NCI-H1092 (cell line): Measurements from ENCODE around the gene PRSS8.
A peak's percentile ranks its signal among the peaks of the same experiment; 100 is the strongest.
"Not testable (repeated sequence)": the region's sequence is repeated elsewhere in the genome, so short reads cannot be mapped to it uniquely, and the experiment has no call there.

ENCODE experiments used
- DNase-seq: peaks from one replicate; lab custom pipeline; 2025; lab: John Stamatoyannopoulos, UW

Gene PRSS8

GRCh38 chr16:31105677-31106213, 29.8 kb downstream of the PRSS8 start:
- DNase-seq, result peak; percentile 47

GRCh38 chr16:31100876-31101641, 34.5 kb downstream of the PRSS8 start:
- DNase-seq, result not testable (repeated sequence)

GRCh38 chr16:31099860-31100638, 35.5 kb downstream of the PRSS8 start:
- no peak for DNase-seq

GRCh38 chr16:31094424-31095120, 41.0 kb downstream of the PRSS8 start, which contains the start of gene VKORC1:
Gene VKORC1 (minus strand): TSS chr16:31094797. CDS start chr16:31094729, 68 bp downstream.
- peak; percentile 96 for DNase-seq

GRCh38 chr16:31094088-31094423, 41.5 kb downstream of the PRSS8 start:
- DNase-seq, result no peak

GRCh38 chr16:31093132-31093703, 42.3 kb downstream of the PRSS8 start:
- no peak for DNase-seq

- DNase-seq, result no peak
Measured at GRCh38 chr16:31092330-31092729, 43.2 kb downstream of the PRSS8 start.

GRCh38 chr16:31090540-31090939, 45.0 kb downstream of the PRSS8 start:
- DNase-seq, result no peak

- no peak for DNase-seq
Measured at GRCh38 chr16:31089199-31089598, 46.3 kb downstream of the PRSS8 start.

GRCh38 chr16:31088459-31089183, 46.9 kb downstream of the PRSS8 start, which contains the start of gene PRSS53:
Gene PRSS53 (minus strand): TSS chr16:31088943. CDS start chr16:31088809, 134 bp downstream.
- DNase-seq, result no peak

GRCh38 chr16:31087971-31088370, 47.6 kb downstream of the PRSS8 start:
- no peak for DNase-seq

- no peak for DNase-seq
Measured at GRCh38 chr16:31087481-31087880, 48.0 kb downstream of the PRSS8 start.

GRCh38 chr16:31086629-31086906, 49.0 kb downstream of the PRSS8 start:
- DNase-seq, result no peak

- DNase-seq, result no peak
Measured at GRCh38 chr16:31085873-31086628, 49.5 kb downstream of the PRSS8 start.

- DNase-seq, result no peak
Measured at GRCh38 chr16:31085411-31085810, 50.1 kb downstream of the PRSS8 start.

GRCh38 chr16:31084584-31085302, 50.8 kb downstream of the PRSS8 start:
- no peak for DNase-seq

- no peak for DNase-seq
Measured at GRCh38 chr16:31083981-31084380, 51.5 kb downstream of the PRSS8 start.

GRCh38 chr16:31083556-31083955, 52.0 kb downstream of the PRSS8 start:
- no peak for DNase-seq

- DNase-seq, result no peak
Measured at GRCh38 chr16:31083081-31083480, 52.4 kb downstream of the PRSS8 start.
